B cell (primary cell): ENCODE data around the gene FAM131B. TPM values are rescaled to one million over a fixed set of nuclear protein-coding genes. Genes with fewer than 3 reads are reported as not detected.

Source experiments
- ATAC-seq: fragments of 200-7000 bp; cut with Tn5 transposase; one replicate; pipeline ENCODE4 v1.10.0; 2021; ENCODE audit warnings: low read depth, mild to moderate bottlenecking, moderate number of reproducible peaks, moderate library complexity
- CTCF ChIA-PET: fragments of 350-600 bp; sonication (Branson Sonifier 250); formaldehyde crosslinking; loops from one replicate; lab custom pipeline; 2021; ENCODE audit warnings: antibody characterized with exemption, inconsistent platforms; lab: Charles Lee
- POLR2A ChIA-PET: fragments of 350-600 bp; sonication (Branson Sonifier 250); formaldehyde crosslinking; loops from one replicate; lab custom pipeline; 2021; ENCODE audit warnings: antibody characterized with exemption; lab: Charles Lee
- DNase-seq: peaks from one replicate; pipeline ENCODE4 v3.0.0; 2013
- H2AFZ ChIP-seq: 2 replicates; pipeline ENCODE4 v1.6.1; 2012; ENCODE audit warnings: mild to moderate bottlenecking, low read depth, low read length; ENCODE audit not compliant: insufficient read depth, poor library complexity, severe bottlenecking
- H3K27ac ChIP-seq, 2 donors: 1 replicate in 1 of 2; 2 replicates in 1 of 2; pipeline ENCODE4 v1.5.1; 2012 to 2013; ENCODE audit warnings: low read length in 2 of 2, mild to moderate bottlenecking in 2 of 2, moderate library complexity in 1 of 2
- H3K27me3 ChIP-seq, 4 experiments: fragments of 200-600 bp in 1 of 4; sonication (generic) in 1 of 4; replicated peaks in 1 of 4; 1 replicate in 2 of 4; 2 replicates in 2 of 4; pipeline versions ENCODE4 v1.6.1 to v1.7.0; 2013 to 2016; ENCODE audit warnings: low read length in 3 of 4, mild to moderate bottlenecking in 2 of 4, mixed read lengths in 1 of 4, moderate library complexity in 1 of 4; ENCODE audit not compliant: insufficient read depth in 4 of 4, control insufficient read depth in 3 of 4; ENCODE audit errors: control extremely low read depth in 1 of 4
- H3K36me3 ChIP-seq, 2 experiments: replicated peaks in 1 of 2; 1 replicate in 1 of 2; 2 replicates in 1 of 2; pipeline versions ENCODE4 v1.6.1 to v1.7.1; 2013; ENCODE audit warnings: low read length in 1 of 2; ENCODE audit not compliant: insufficient read depth in 2 of 2, control insufficient read depth in 1 of 2; ENCODE audit errors: control extremely low read depth in 1 of 2, extremely low read depth in 1 of 2
- H3K4me1 ChIP-seq, 2 donors: fragments of 200-600 bp in 1 of 2; sonication (generic) in 1 of 2; 1 replicate in 1 of 2; 2 replicates in 1 of 2; pipeline versions ENCODE4 v1.5.1 to v1.6.1; 2013 to 2017; ENCODE audit warnings: low read length in 2 of 2; ENCODE audit not compliant: control insufficient read depth in 2 of 2, insufficient read depth in 2 of 2
- H3K4me2 ChIP-seq: replicated peaks from 2 replicates; pipeline ENCODE3; 2012; ENCODE audit warnings: mild to moderate bottlenecking, low read depth, low read length; ENCODE audit not compliant: poor library complexity, severe bottlenecking
- H3K4me3 ChIP-seq, 5 experiments: fragments of 200-600 bp in 1 of 5; sonication (generic) in 1 of 5; 1 replicate in 3 of 5; 2 replicates in 2 of 5; pipeline versions ENCODE4 v1.5.1 to v1.7.0; 2011 to 2016; ENCODE audit warnings: low read length in 4 of 5, mild to moderate bottlenecking in 4 of 5, low read depth in 2 of 5, control low read depth in 1 of 5, moderate library complexity in 1 of 5; ENCODE audit not compliant: insufficient read depth in 1 of 5; ENCODE audit errors: control extremely low read depth in 1 of 5, extremely low read depth in 1 of 5
- H3K79me2 ChIP-seq: fragments of 200-600 bp; sonication (generic); one replicate; pipeline ENCODE4 v1.6.0; 2016; ENCODE audit warnings: low read length; ENCODE audit not compliant: control insufficient read depth, insufficient read depth
- H3K9ac ChIP-seq: fragments of 200-600 bp; sonication (generic); 2 replicates; pipeline ENCODE4 v1.6.1; 2017; ENCODE audit warnings: mild to moderate bottlenecking, low read length, moderate library complexity
- H3K9me3 ChIP-seq, 3 donors: one replicate each; pipeline versions ENCODE4 v1.6.1 to v1.7.1; 2013; ENCODE audit warnings: low read length in 2 of 3; ENCODE audit not compliant: control insufficient read depth in 2 of 3, insufficient read depth in 1 of 3; ENCODE audit errors: control extremely low read depth in 1 of 3
- H4K20me1 ChIP-seq: 2 replicates; pipeline ENCODE4 v1.6.0; 2012; ENCODE audit warnings: mild to moderate bottlenecking, low read length; ENCODE audit not compliant: insufficient read depth, control insufficient read depth, poor library complexity, severe bottlenecking
- H3K27ac Mint-ChIP-seq: one replicate; pipeline ENCODE4 v1.8.0; 2021; ENCODE audit warnings: mixed read lengths
- H3K27me3 Mint-ChIP-seq: one replicate; pipeline ENCODE4 v1.8.0; 2021; ENCODE audit warnings: mixed read lengths
- H3K4me1 Mint-ChIP-seq: one replicate; pipeline ENCODE4 v1.8.0; 2021; ENCODE audit warnings: mixed read lengths
- H3K4me3 Mint-ChIP-seq: one replicate; pipeline ENCODE4 v1.8.0; 2021; ENCODE audit warnings: mixed read lengths
- H3K9me3 Mint-ChIP-seq: one replicate; pipeline ENCODE4 v1.8.0; 2022; ENCODE audit warnings: mixed read lengths; ENCODE audit not compliant: insufficient read depth
- CTCF ChIP-seq: fragments of 200-600 bp; IDR thresholded peaks from one replicate; pipeline ENCODE4 v1.8.0; 2022; ENCODE audit warnings: antibody characterized with exemption, mild to moderate bottlenecking
- EZH2 ChIP-seq: IDR thresholded peaks from 2 replicates; pipeline ENCODE4 v1.6.1; 2012; ENCODE audit warnings: borderline replicate concordance, low read depth, mild to moderate bottlenecking, moderate library complexity, low read length; ENCODE audit not compliant: insufficient read depth, poor library complexity, severe bottlenecking
- WGBS: methylation state at CpG from one replicate; pipeline ENCODE4 v1.1.5; 2013; ENCODE audit warnings: missing lambda C conversion rate; ENCODE audit not compliant: insufficient coverage; 5-methylcytosine and 5-hydroxymethylcytosine counted together
- intact Hi-C: fragments of 100-400 bp; cut with micrococcal nuclease; formaldehyde crosslinking; loops from one replicate; pipeline ENCODE4 v1.10.0; 2022
- polyA plus RNA-seq: library from polyadenylated mRNA; depleted of rRNA; stranded (reverse); fragments of >200 nt; gene quantifications from 2 replicates; pipeline ENCODE4 v1.2.3, GENCODE V29; 2012
- total RNA-seq, 2 donors: library from RNA; stranded (reverse); fragments of 120-200 nt in 1 of 2; gene quantifications; 1 replicate in 1 of 2; 2 replicates in 1 of 2; pipeline versions ENCODE4 v1.2.3 to v1.2.4, GENCODE V29; 2013 to 2022

Gene FAM131B
- total and polyA plus RNA-seq, 2 donors (not counting 1 experiment from before 2014, with no cell fraction given): 0.05 TPM; not detected in 1

DNA sequence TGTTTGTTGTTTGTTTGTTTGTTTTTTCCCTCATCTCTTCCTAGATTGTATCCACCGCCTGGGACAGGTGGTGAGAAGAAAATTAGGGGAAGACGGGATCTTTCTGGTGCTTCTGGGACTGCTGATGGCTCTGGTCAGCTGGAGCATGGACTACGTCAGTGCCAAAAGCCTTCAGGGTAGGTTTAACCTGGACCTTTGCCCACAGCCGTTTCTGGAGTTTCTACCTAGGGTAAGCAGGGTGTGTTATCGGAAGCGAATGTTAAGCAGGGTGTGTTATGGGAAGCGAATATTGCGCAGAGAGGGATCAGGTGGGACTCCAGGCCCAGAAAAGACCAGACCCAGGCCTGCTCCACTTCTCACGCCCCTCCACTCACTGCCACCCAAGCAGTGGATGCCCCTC, 41.9 kb downstream of the FAM131B start:
- Mint-ChIP-seq H3K27ac (no peak overlapping the region), H3K4me3 (no peak overlapping the region), H3K9me3 (no peaks in the 10 kb centered on the region), H3K4me1 (peaks cover 18% of the 10 kb centered on the region), H3K27me3 (no peaks in the 10 kb centered on the region)
- Histone ChIP-seq H3K36me3 (no peaks in the 10 kb centered on the region), H3K27ac (no peak overlapping the region), H3K4me1 (peaks cover 7 to 12% of the 10 kb centered on the region in 2 donors), H3K27me3 (peaks cover 0 to 2% (median 0%) of the 10 kb centered on the region in 4 experiments), H4K20me1 (no peaks in the 10 kb centered on the region), H3K79me2 (no peaks in the 10 kb centered on the region), H3K4me3 (no peak overlapping the region), H3K4me2 (no peak overlapping the region), H3K9ac (no peak overlapping the region), H2AFZ (no peak overlapping the region), H3K9me3 (no peaks in the 10 kb centered on the region)
- no peak for DNase-seq
- no peak for TF ChIP-seq EZH2
- TF ChIP-seq CTCF: no peak
- CTCF ChIA-PET: no interaction called here
- POLR2A ChIA-PET: no interaction called here
- 84% methylated on average over 7 of the region's 9 CpGs for WGBS
- intact Hi-C loops: loop anchor here (10.0 kb wide), 1 partner anchor 54 kb away; no protein-coding TSS in a partner anchor
- no peak for ATAC-seq

- H3K36me3 ChIP-seq: no peaks in the 10 kb centered on the region
- no peaks in the 10 kb centered on the region for H3K79me2 ChIP-seq
- H3K9me3 ChIP-seq: no peaks in the 10 kb centered on the region
- no peak for ATAC-seq
- no peaks in the 10 kb centered on the region for H3K4me1 ChIP-seq
- H3K9me3 Mint-ChIP-seq: no peaks in the 10 kb centered on the region
- no peak overlapping the region for H3K27ac Mint-ChIP-seq
- intact Hi-C loops: no loop called here
- TF ChIP-seq EZH2: no peak
- TF ChIP-seq CTCF: no peak
- H4K20me1 ChIP-seq: no peaks in the 10 kb centered on the region
- H3K27me3 ChIP-seq: no peaks in the 10 kb centered on the region
- H3K9ac ChIP-seq: no peak overlapping the region
- H3K4me3 ChIP-seq: no peak overlapping the region
- H3K27me3 Mint-ChIP-seq: no peaks in the 10 kb centered on the region
- no peak overlapping the region for H3K4me2 ChIP-seq
- no peak overlapping the region for H3K27ac ChIP-seq
- no peak overlapping the region for H3K4me3 Mint-ChIP-seq
- no peaks in the 10 kb centered on the region for H3K4me1 Mint-ChIP-seq
- ChIA-PET POLR2A (interaction anchor here (0.6 kb wide), 1 partner anchor 10 kb away, joined by 3 read pairs; no protein-coding TSS in a partner anchor), CTCF (no interaction called here)
- 97% methylated on average over 3 of the region's 5 CpGs for WGBS
- DNase-seq: no peak
- no peak overlapping the region for H2AFZ ChIP-seq
These were observed 43.9 kb downstream of the FAM131B start for GRCh38 chr7:143318661-143319060.
